ENCODE measurements around the gene DRC1.

The DRC1 gene

DNA sequence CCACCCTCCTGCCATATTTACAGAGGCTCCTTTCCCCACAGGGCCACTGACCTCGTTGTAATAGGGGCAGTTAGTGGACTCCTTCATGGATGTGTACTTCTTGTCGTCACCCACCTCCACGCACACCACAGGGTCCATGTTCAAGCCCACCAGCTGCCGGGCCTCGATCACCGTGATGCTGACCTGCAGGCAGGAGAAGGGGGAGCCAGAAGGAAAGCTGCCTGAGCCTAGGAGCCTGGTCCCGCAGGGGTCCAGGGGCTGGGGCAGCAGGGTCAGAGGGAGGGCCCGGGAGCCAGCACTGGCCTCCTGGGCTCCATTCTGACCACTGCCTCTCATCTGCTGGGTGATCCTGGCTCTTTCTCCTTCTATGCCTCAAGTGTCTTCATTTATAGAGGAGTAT is 93.2 kb downstream of the DRC1 start:
- DNase-seq = no peak

- no peak for DNase-seq
Measured at GRCh38 chr2:26495705-26496297, 94.1 kb downstream of the DRC1 start.

DNA sequence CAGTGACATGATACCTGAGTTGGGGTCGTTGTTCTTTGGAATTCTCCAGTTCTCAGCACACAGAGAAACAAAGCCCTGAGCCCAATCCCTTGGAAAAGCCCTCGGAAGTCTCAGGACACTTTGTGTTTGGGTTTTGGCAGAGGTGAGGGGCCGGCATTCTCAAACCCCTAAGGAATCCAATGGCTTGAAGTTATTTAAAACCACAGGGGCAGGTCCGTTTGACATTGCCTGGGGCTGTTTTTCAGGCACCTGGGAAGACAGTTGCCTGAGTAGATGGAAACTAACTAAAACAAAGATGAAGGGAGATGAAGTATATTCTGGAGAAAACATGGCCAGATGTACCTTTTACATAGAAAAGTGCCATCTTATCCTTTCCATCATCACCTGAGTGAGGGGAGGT is 98.7 kb downstream of the DRC1 start:
- no peak for DNase-seq

GRCh38 chr2:26503231-26503880 is 101.6 kb downstream of the DRC1 start:
- DNase-seq = peak; percentile 71

DNA sequence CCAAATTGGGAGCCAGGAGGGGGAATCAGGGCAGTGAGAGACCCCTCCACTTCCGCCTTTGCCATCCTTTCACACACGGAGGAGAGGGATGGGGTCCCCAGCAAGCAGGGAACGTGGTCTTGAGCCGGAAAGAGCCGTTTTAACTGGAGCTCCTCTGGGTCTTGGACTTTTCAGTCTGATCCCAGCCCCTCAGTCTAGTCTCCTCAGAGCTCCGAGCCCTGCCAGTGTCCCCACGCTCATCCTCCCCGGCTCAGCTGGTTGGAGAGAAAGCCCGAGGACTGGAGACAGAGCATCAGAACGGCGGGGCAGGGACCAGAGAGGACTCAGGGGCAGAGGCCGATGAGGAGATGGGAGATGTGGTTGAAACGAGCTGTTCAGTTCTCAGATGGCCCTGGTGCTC is 102.3 kb downstream of the DRC1 start:
- DNase-seq = no peak

DNA sequence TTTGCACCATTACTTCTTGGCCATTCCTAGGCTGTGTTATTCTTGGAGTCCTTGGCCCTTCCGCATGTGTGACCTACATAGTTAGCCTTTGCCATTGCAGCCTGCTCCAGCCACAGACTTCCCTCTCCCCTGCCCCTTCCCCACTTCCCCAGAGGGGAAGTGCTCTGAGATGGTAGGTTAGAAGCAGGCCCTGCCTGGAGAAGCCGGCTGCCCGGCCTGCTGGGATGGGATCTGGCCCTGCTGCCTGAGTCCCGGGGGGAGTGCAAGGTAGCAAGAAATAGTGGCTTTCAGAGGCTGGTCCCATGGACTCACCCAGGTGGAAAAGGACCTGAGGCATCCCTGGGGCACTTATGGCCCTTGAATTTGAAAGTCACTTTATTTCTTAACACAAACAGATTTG is 104.6 kb downstream of the DRC1 start:
- DNase-seq = no peak

Measured in T-helper 9 cell (primary cell).